ENCODE results near the gene ATG9B. TPM values are rescaled to one million over a fixed set of nuclear protein-coding genes. Genes with fewer than 3 reads are reported as not detected.

The ATG9B gene
- total and polyA plus RNA-seq, 4 donors = 0.78 to 2.8 (median 1.5) TPM

GRCh38 chr7:151015967-151016366 is 8.3 kb downstream of the ATG9B start:
- H3K27me3 ChIP-seq (ENCODE audit: control insufficient read depth in 3 of 3, insufficient read depth in 3 of 3, low read length in 2 of 3) = peaks cover 0 to 16% (median 13%) of the 10 kb centered on the region in 3 donors
- no peak for ATAC-seq (ENCODE audit: insufficient read depth, low FRiP score)
- TF ChIP-seq CTCF (IDR thresholded peaks at IDR 0.05; ENCODE audit: control extremely low read depth, extremely low read depth) = no peak

GRCh38 chr7:151014950-151015349 is 9.3 kb downstream of the ATG9B start:
- Histone ChIP-seq H3K9me3 (ENCODE audit: control insufficient read depth in 4 of 4, insufficient read depth in 3 of 4, low read length in 3 of 4) (no peaks in the 10 kb centered on the region), H3K36me3 (ENCODE audit: control insufficient read depth in 4 of 4, insufficient read depth in 4 of 4, low read length in 4 of 4) (peaks cover 0 to 4% (median 0%) of the 10 kb centered on the region in 4 donors), H3K27me3 (ENCODE audit: control insufficient read depth in 3 of 3, insufficient read depth in 3 of 3, low read length in 2 of 3) (peaks cover 0 to 16% (median 7%) of the 10 kb centered on the region in 3 donors), H3K4me3 (no peak overlapping the region), H3K27ac (ENCODE audit: low read depth in 1 of 2, low read length in 1 of 2) (no peak overlapping the region), H3K4me1 (ENCODE audit: control insufficient read depth in 5 of 5, insufficient read depth in 5 of 5, low read length in 5 of 5) (peaks cover 0 to 38% (median 16%) of the 10 kb centered on the region in 5 donors), H3K9ac (ENCODE audit: insufficient read depth in 1 of 2, low read length in 2 of 2) (no peak overlapping the region)
- WGBS, 2 donors = 78 to 80% methylated on average over 8 of the region's 8 CpGs
- no peak for TF ChIP-seq CTCF (IDR thresholded peaks at IDR 0.05; ENCODE audit: control extremely low read depth, extremely low read depth)
- no peak for ATAC-seq (ENCODE audit: insufficient read depth, low FRiP score)
- DNase-seq = no peak

More at GRCh38 chr7:151015967-151016366, 8.3 kb downstream of the ATG9B start:
- H3K9me3 ChIP-seq (ENCODE audit: control insufficient read depth in 4 of 4, insufficient read depth in 3 of 4, low read length in 3 of 4) = no peaks in the 10 kb centered on the region
- H3K4me1 ChIP-seq (ENCODE audit: control insufficient read depth in 5 of 5, insufficient read depth in 5 of 5, low read length in 5 of 5) = peaks cover 0 to 28% (median 8%) of the 10 kb centered on the region in 5 donors
- no peak overlapping the region for H3K4me3 ChIP-seq
- WGBS, 2 donors = 85 to 87% methylated on average over 5 of the region's 5 CpGs
- no peak overlapping the region for H3K9ac ChIP-seq (ENCODE audit: insufficient read depth in 1 of 2, low read length in 2 of 2)
- no peak overlapping the region for H3K27ac ChIP-seq (ENCODE audit: low read depth in 1 of 2, low read length in 1 of 2)
- DNase-seq = no peak
- peaks cover 0 to 4% (median 0%) of the 10 kb centered on the region in 4 donors for H3K36me3 ChIP-seq (ENCODE audit: control insufficient read depth in 4 of 4, insufficient read depth in 4 of 4, low read length in 4 of 4)

- peak; percentile 1 for TF ChIP-seq CTCF (IDR thresholded peaks at IDR 0.05; ENCODE audit: control extremely low read depth, extremely low read depth)
- Histone ChIP-seq H3K36me3 (ENCODE audit: control insufficient read depth in 4 of 4, insufficient read depth in 4 of 4, low read length in 4 of 4) (peaks cover 0 to 4% (median 0%) of the 10 kb centered on the region in 4 donors), H3K27ac (ENCODE audit: low read depth in 1 of 2, low read length in 1 of 2) (no peak overlapping the region), H3K4me1 (ENCODE audit: control insufficient read depth in 5 of 5, insufficient read depth in 5 of 5, low read length in 5 of 5) (peaks cover 0 to 38% (median 24%) of the 10 kb centered on the region in 5 donors), H3K4me3 (no peak overlapping the region), H3K27me3 (ENCODE audit: control insufficient read depth in 3 of 3, insufficient read depth in 3 of 3, low read length in 2 of 3) (peaks cover 0 to 16% (median 5%) of the 10 kb centered on the region in 3 donors), H3K9ac (ENCODE audit: insufficient read depth in 1 of 2, low read length in 2 of 2) (no peak overlapping the region), H3K9me3 (ENCODE audit: control insufficient read depth in 4 of 4, insufficient read depth in 3 of 4, low read length in 3 of 4) (no peaks in the 10 kb centered on the region)
- ATAC-seq (ENCODE audit: insufficient read depth, low FRiP score) (no peak), DNase-seq (peak; percentile 77 to 91 (median 85))
- 25 to 46% methylated on average over 55 of the region's 55 CpGs for WGBS, 2 donors
These were observed 10.4 kb downstream of the ATG9B start for GRCh38 chr7:151013733-151014497.
